H9 (cell line): ENCODE measurements around the gene SH2D1B. TPM values are rescaled to one million over a fixed set of nuclear protein-coding genes. Genes with fewer than 3 reads are reported as not detected.

ENCODE experiments used
- DNase-seq: peaks from one replicate; pipeline ENCODE4 v3.0.0-alpha.2; 2017
- H2AFZ ChIP-seq: one replicate; pipeline ENCODE4 v1.6.1; 2013; ENCODE audit warnings: mild to moderate bottlenecking, low read length, control low read depth, moderate library complexity
- H2AK5ac ChIP-seq: 2 replicates; pipeline ENCODE4 v1.6.1; 2013; ENCODE audit warnings: low read length, control low read depth, mixed read lengths; ENCODE audit not compliant: insufficient read length
- H2BK120ac ChIP-seq: one replicate; pipeline ENCODE4 v1.6.1; 2013; ENCODE audit warnings: low read depth, mild to moderate bottlenecking, low read length, control low read depth, inconsistent platforms; ENCODE audit not compliant: poor library complexity, severe bottlenecking
- H2BK12ac ChIP-seq: 2 replicates; pipeline ENCODE4 v1.6.1; 2013; ENCODE audit warnings: low read length, control low read depth, mixed read lengths, low read depth; ENCODE audit not compliant: insufficient read length
- H2BK15ac ChIP-seq: 2 replicates; pipeline ENCODE4 v1.6.1; 2013; ENCODE audit warnings: low read depth, low read length, control low read depth
- H2BK20ac ChIP-seq: one replicate; pipeline ENCODE4 v1.6.1; 2013; ENCODE audit warnings: low read depth, mild to moderate bottlenecking, low read length, control low read depth, inconsistent platforms; ENCODE audit not compliant: poor library complexity, severe bottlenecking
- H2BK5ac ChIP-seq: 2 replicates; pipeline ENCODE4 v1.6.1; 2013; ENCODE audit warnings: low read length, control low read depth, mixed read lengths; ENCODE audit not compliant: insufficient read length
- H3K14ac ChIP-seq: 2 replicates; pipeline ENCODE4 v1.6.1; 2013; ENCODE audit warnings: low read length, control low read depth; ENCODE audit not compliant: insufficient read depth
- H3K18ac ChIP-seq: 2 replicates; pipeline ENCODE4 v1.6.1; 2013; ENCODE audit warnings: low read depth, mild to moderate bottlenecking, mixed read lengths, low read length, control low read depth; ENCODE audit not compliant: insufficient read length
- H3K23ac ChIP-seq: 2 replicates; pipeline ENCODE4 v1.6.1; 2013; ENCODE audit warnings: low read length, control low read depth, mixed read lengths, low read depth; ENCODE audit not compliant: insufficient read length
- H3K23me2 ChIP-seq: 2 replicates; pipeline ENCODE4 v1.6.1; 2013; ENCODE audit warnings: low read depth, mild to moderate bottlenecking, mixed read lengths, low read length, control low read depth; ENCODE audit not compliant: insufficient read length, poor library complexity, severe bottlenecking
- H3K27ac ChIP-seq: 2 replicates; pipeline ENCODE4 v1.5.1; 2013; ENCODE audit warnings: low read length, control low read depth, mixed read lengths, low read depth; ENCODE audit not compliant: insufficient read length
- H3K27me3 ChIP-seq: 2 replicates; pipeline ENCODE4 v1.6.1; 2013; ENCODE audit warnings: low read length, control low read depth, inconsistent platforms; ENCODE audit not compliant: insufficient read depth
- H3K4ac ChIP-seq: 2 replicates; pipeline ENCODE4 v1.6.1; 2013; ENCODE audit warnings: low read depth, mild to moderate bottlenecking, control low read depth, inconsistent platforms, low read length, moderate library complexity
- H3K4me1 ChIP-seq: 2 replicates; pipeline ENCODE4 v1.6.1; 2013; ENCODE audit warnings: low read length, control low read depth, inconsistent platforms; ENCODE audit not compliant: insufficient read depth
- H3K4me2 ChIP-seq: 2 replicates; pipeline ENCODE4 v1.6.1; 2013; ENCODE audit warnings: low read length, control low read depth, mixed read lengths; ENCODE audit not compliant: insufficient read length, insufficient read depth
- H3K56ac ChIP-seq: 2 replicates; pipeline ENCODE4 v1.6.1; 2013; ENCODE audit warnings: low read depth, mild to moderate bottlenecking, mixed read lengths, low read length, control low read depth; ENCODE audit not compliant: insufficient read length
- H3K79me1 ChIP-seq: 2 replicates; pipeline ENCODE4 v1.6.1; 2013; ENCODE audit warnings: low read depth, mild to moderate bottlenecking, moderate library complexity, low read length, control low read depth, inconsistent platforms; ENCODE audit not compliant: insufficient read depth, poor library complexity, severe bottlenecking
- H3K79me2 ChIP-seq: 2 replicates; pipeline ENCODE4 v1.6.1; 2013; ENCODE audit warnings: low read length, control low read depth, inconsistent platforms; ENCODE audit not compliant: insufficient read depth
- H3K9ac ChIP-seq: 2 replicates; pipeline ENCODE4 v1.6.1; 2013; ENCODE audit warnings: low read length, control low read depth, mixed read lengths; ENCODE audit not compliant: insufficient read length; ENCODE audit errors: extremely low read depth
- H3K9me3 ChIP-seq: one replicate; pipeline ENCODE4 v1.6.1; 2013; ENCODE audit warnings: low read depth, low read length, inconsistent platforms; ENCODE audit not compliant: control insufficient read depth
- H3T11ph ChIP-seq: one replicate; pipeline ENCODE4 v1.6.1; 2013; ENCODE audit warnings: mild to moderate bottlenecking, low read length, control low read depth, inconsistent platforms
- H4K20me1 ChIP-seq: one replicate; pipeline ENCODE4 v1.6.1; 2013; ENCODE audit not compliant: control insufficient read depth, insufficient read length, insufficient read depth
- H4K5ac ChIP-seq: 2 replicates; pipeline ENCODE4 v1.6.1; 2013; ENCODE audit warnings: low read depth, mild to moderate bottlenecking, mixed read lengths, low read length, control low read depth; ENCODE audit not compliant: insufficient read length
- H4K8ac ChIP-seq: replicated peaks from 2 replicates; pipeline ENCODE4 v1.6.1; 2013; ENCODE audit warnings: low read length, control low read depth, mixed read lengths, low read depth; ENCODE audit not compliant: insufficient read length
- H4K91ac ChIP-seq: 2 replicates; pipeline ENCODE4 v1.6.1; 2013; ENCODE audit warnings: low read depth, mild to moderate bottlenecking, moderate library complexity, mixed read lengths, low read length, control low read depth; ENCODE audit not compliant: insufficient read length
- H3K27ac Mint-ChIP-seq, 3 experiments: 2 replicates in 2 of 3; 3 replicates in 1 of 3; pipeline ENCODE4 v1.8.0; 2020 to 2021; ENCODE audit warnings: mixed read lengths in 3 of 3, mild to moderate bottlenecking in 1 of 3, moderate library complexity in 1 of 3
- H3K27me3 Mint-ChIP-seq: 2 replicates; pipeline ENCODE4 v1.8.0; 2021; ENCODE audit warnings: low read depth, mild to moderate bottlenecking, moderate library complexity, mixed read lengths
- H3K36me3 Mint-ChIP-seq, 3 experiments: 2 replicates in 2 of 3; 3 replicates in 1 of 3; pipeline ENCODE4 v1.8.0; 2020 to 2021; ENCODE audit warnings: low read depth in 3 of 3, mixed read lengths in 3 of 3; ENCODE audit not compliant: insufficient read depth in 1 of 3
- H3K4me1 Mint-ChIP-seq, 2 experiments: 2 replicates each; pipeline ENCODE4 v1.8.0; 2020; ENCODE audit warnings: mixed read lengths in 2 of 2
- H3K4me3 Mint-ChIP-seq, 2 experiments: 2 replicates in 1 of 2; 3 replicates in 1 of 2; pipeline ENCODE4 v1.8.0; 2020 to 2021; ENCODE audit warnings: mild to moderate bottlenecking in 2 of 2, mixed read lengths in 2 of 2, moderate library complexity in 1 of 2
- H3K9me3 Mint-ChIP-seq, 2 experiments: 2 replicates in 1 of 2; 3 replicates in 1 of 2; pipeline ENCODE4 v1.8.0; 2020; ENCODE audit warnings: mild to moderate bottlenecking in 2 of 2, mixed read lengths in 2 of 2, moderate library complexity in 1 of 2
- CTCF ChIP-seq: fragments of 200-600 bp; sonication (generic); conservative IDR thresholded peaks from 3 replicates; pipeline ENCODE4 v1.8.0; 2021; ENCODE audit warnings: antibody characterized with exemption, mild to moderate bottlenecking
- WGBS: extraction: QIAGEN DNeasy Blood & Tissue Kit; methylation state at CpG from one replicate; pipeline ENCODE4 v1.1.7; 2013; ENCODE audit warnings: missing lambda C conversion rate, low lambda C conversion rate, mixed read lengths; ENCODE audit not compliant: insufficient read length; ENCODE audit errors: extremely low coverage; 5-methylcytosine and 5-hydroxymethylcytosine counted together
- total RNA-seq: library from RNA; stranded (reverse); gene quantifications from 2 replicates; pipeline ENCODE4 v1.2.1, GENCODE V29; 2021

SH2D1B gene
- total RNA-seq, 1 experiment from 2014 or later, result not detected

GRCh38 chr1:162371611-162372010, 40.3 kb downstream of the SH2D1B start:
- Histone ChIP-seq H3K79me1 (no peaks in the 10 kb centered on the region), H4K20me1 (no peaks in the 10 kb centered on the region), H2AK5ac (no peak overlapping the region), H2BK12ac (no peak overlapping the region), H3K18ac (no peak overlapping the region), H4K5ac (no peak overlapping the region), H2BK15ac (no peak overlapping the region), H3K27me3 (no peaks in the 10 kb centered on the region), H3K4me1 (no peaks in the 10 kb centered on the region), H4K8ac (no peak overlapping the region), H3K9ac (no peak overlapping the region), H2BK20ac (no peak overlapping the region), H3K23ac (no peak overlapping the region), H3K79me2 (no peaks in the 10 kb centered on the region), H2AFZ (no peak overlapping the region), H2BK120ac (no peak overlapping the region), H3K14ac (no peak overlapping the region), H3K56ac (no peak overlapping the region), H3K9me3 (no peaks in the 10 kb centered on the region), H3T11ph (no peak overlapping the region), H3K27ac (no peak overlapping the region), H3K4me2 (no peak overlapping the region), H4K91ac (no peak overlapping the region), H3K4ac (no peak overlapping the region), H3K23me2 (no peaks in the 10 kb centered on the region), H2BK5ac (no peak overlapping the region)
- Mint-ChIP-seq H3K4me1 (no peaks in the 10 kb centered on the region), H3K27ac (no peak overlapping the region), H3K36me3 (peaks cover 0 to 11% (median 2%) of the 10 kb centered on the region in 3 experiments; a peak in 4 of 7 replicates), H3K4me3 (no peak overlapping the region), H3K27me3 (no peaks in the 10 kb centered on the region), H3K9me3 (no peaks in the 10 kb centered on the region)
- WGBS, result no CpG with 5 or more reads among the region's 6 CpGs
- TF ChIP-seq CTCF, result no peak
- DNase-seq, result no peak
